GM21423 (cell line): ENCODE measurements around the gene HPGD.

ENCODE experiments used
- ATAC-seq: cut with Tn5 transposase; IDR thresholded peaks from one replicate; pipeline ENCODE4 v1.9.1; 2021; ENCODE audit warnings: mild to moderate bottlenecking, moderate library complexity; ENCODE audit not compliant: unreplicated experiment

Gene HPGD

GRCh38 chr4:174522183-174523024, at the start of gene HPGD:
HPGD (minus strand) TSS chr4:174522488; CDS start chr4:174522451, 37 bp downstream.
- peak; percentile 76 for ATAC-seq

- ATAC-seq = no peak
These were observed 42.2 kb upstream of the HPGD start for GRCh38 chr4:174564529-174564928.

GRCh38 chr4:174563399-174563798, 41.1 kb upstream of the HPGD start:
- ATAC-seq = no peak

- ATAC-seq = no peak
These were observed 39.3 kb upstream of the HPGD start for GRCh38 chr4:174561560-174561959.

- no peak for ATAC-seq
These were observed 37.6 kb upstream of the HPGD start for GRCh38 chr4:174559894-174560293.

- ATAC-seq = no peak
These were observed 33.7 kb upstream of the HPGD start for GRCh38 chr4:174555789-174556630.

- ATAC-seq = no peak
These were observed 32.0 kb upstream of the HPGD start for GRCh38 chr4:174554231-174554728.

GRCh38 chr4:174553828-174554227, 31.5 kb upstream of the HPGD start:
- ATAC-seq = no peak

- ATAC-seq = no peak
These were observed 30.7 kb upstream of the HPGD start for GRCh38 chr4:174553031-174553430.

- ATAC-seq = no peak
These were observed 28.3 kb upstream of the HPGD start for GRCh38 chr4:174550541-174550940.

GRCh38 chr4:174549721-174550120, 27.4 kb upstream of the HPGD start:
- no peak for ATAC-seq

GRCh38 chr4:174545268-174545667, 23.0 kb upstream of the HPGD start:
- ATAC-seq = no peak

GRCh38 chr4:174544496-174544895, 22.2 kb upstream of the HPGD start:
- no peak for ATAC-seq

- ATAC-seq = no peak
These were observed 17.9 kb upstream of the HPGD start for GRCh38 chr4:174540175-174540574.

- ATAC-seq = no peak
These were observed 17.3 kb upstream of the HPGD start for GRCh38 chr4:174539571-174539970.

GRCh38 chr4:174538876-174539250, 16.6 kb upstream of the HPGD start:
- no peak for ATAC-seq

- peak; percentile 97 for ATAC-seq
These were observed 16.0 kb upstream of the HPGD start for GRCh38 chr4:174538123-174538875.

- ATAC-seq = peak; percentile 17
These were observed 15.3 kb upstream of the HPGD start for GRCh38 chr4:174537634-174538033.

- no peak for ATAC-seq
These were observed 12.2 kb upstream of the HPGD start for GRCh38 chr4:174534461-174534860.

- ATAC-seq = no peak
These were observed 10.2 kb upstream of the HPGD start for GRCh38 chr4:174532445-174532844.

GRCh38 chr4:174531486-174531885, 9.2 kb upstream of the HPGD start:
- no peak for ATAC-seq
